ENCODE results near the gene LRRC4C. TPM values are rescaled to one million over a fixed set of nuclear protein-coding genes. Genes with fewer than 3 reads are reported as not detected.

LRRC4C gene
- polyA plus RNA-seq, 1 donor from 2014 or later = 24.3 TPM

DNA sequence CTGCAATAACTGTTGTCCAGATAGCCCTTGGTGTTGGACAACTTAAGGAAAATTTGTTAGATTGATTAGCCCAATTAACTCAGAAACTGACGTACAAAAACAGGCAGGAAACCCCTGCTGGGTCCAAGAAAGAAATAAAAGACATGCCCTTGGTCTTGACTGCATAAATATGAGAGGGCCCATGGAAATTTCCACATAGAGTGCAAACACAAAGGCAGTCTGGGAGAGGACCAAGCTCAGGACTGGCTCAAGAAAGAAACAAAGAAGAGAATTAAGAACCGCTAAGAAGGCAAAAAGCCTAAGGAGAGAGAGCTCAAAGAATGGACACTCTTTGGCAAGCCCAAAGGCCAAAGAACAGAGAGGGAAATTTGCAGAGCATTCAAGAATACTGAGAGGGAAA lies 1243.9 kb downstream of the LRRC4C start:
- no peak overlapping the region for H3K27ac ChIP-seq (ENCODE audit: low read length)
- no peaks in the 10 kb centered on the region for H3K79me2 ChIP-seq (replicated peaks; ENCODE audit: insufficient read depth, low read length)

DNA sequence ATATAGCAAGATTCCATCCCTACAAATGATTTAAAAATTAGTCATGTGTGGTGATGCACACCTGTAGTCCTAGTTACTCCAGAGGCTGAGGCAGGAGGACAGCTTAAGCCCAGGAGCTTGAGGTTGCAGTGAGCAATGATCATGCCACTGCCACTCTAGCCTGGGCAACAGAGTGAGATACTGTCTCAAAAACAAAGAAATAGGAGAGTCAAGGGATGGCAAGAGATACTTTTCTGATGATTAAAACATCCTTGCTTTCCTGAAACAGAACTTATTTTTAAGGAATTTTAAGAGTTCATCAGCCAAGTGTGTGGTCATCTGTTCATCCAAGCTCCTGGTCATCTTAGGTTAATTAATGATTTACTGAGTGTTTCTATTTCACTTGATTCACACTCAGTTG lies 1252.0 kb downstream of the LRRC4C start:
- H3K27me3 ChIP-seq (ENCODE audit: insufficient read depth, low read depth, low read length) = no peaks in the 10 kb centered on the region
- H3K79me2 ChIP-seq (replicated peaks; ENCODE audit: insufficient read depth, low read length) = no peaks in the 10 kb centered on the region
- no peak overlapping the region for H3K27ac ChIP-seq (ENCODE audit: low read length)
- no peak overlapping the region for H3K9ac ChIP-seq (ENCODE audit: low read length)
- H2AFZ ChIP-seq (ENCODE audit: low read depth, low read length) = no peak overlapping the region
- no peaks in the 10 kb centered on the region for H3K36me3 ChIP-seq (ENCODE audit: insufficient read depth, low read length)
- H3K4me2 ChIP-seq (ENCODE audit: low read length) = no peak overlapping the region
- no peaks in the 10 kb centered on the region for H3K9me3 ChIP-seq (ENCODE audit: low read length)
- TF ChIP-seq EP300 (conservative IDR thresholded peaks at IDR 0.05; ENCODE audit: poor library complexity, severe bottlenecking) = no peak
- no peak for TF ChIP-seq TAF1 (IDR thresholded peaks at IDR 0.05; ENCODE audit: low read depth)
- TF ChIP-seq, protein P1, sequence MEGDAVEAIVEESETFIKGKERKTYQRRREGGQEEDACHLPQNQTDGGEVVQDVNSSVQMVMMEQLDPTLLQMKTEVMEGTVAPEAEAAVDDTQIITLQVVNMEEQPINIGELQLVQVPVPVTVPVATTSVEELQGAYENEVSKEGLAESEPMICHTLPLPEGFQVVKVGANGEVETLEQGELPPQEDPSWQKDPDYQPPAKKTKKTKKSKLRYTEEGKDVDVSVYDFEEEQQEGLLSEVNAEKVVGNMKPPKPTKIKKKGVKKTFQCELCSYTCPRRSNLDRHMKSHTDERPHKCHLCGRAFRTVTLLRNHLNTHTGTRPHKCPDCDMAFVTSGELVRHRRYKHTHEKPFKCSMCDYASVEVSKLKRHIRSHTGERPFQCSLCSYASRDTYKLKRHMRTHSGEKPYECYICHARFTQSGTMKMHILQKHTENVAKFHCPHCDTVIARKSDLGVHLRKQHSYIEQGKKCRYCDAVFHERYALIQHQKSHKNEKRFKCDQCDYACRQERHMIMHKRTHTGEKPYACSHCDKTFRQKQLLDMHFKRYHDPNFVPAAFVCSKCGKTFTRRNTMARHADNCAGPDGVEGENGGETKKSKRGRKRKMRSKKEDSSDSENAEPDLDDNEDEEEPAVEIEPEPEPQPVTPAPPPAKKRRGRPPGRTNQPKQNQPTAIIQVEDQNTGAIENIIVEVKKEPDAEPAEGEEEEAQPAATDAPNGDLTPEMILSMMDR (IDR thresholded peaks at IDR 0.05; ENCODE audit: poor library complexity, severe bottlenecking) = no peak
- TF ChIP-seq, protein P2, sequence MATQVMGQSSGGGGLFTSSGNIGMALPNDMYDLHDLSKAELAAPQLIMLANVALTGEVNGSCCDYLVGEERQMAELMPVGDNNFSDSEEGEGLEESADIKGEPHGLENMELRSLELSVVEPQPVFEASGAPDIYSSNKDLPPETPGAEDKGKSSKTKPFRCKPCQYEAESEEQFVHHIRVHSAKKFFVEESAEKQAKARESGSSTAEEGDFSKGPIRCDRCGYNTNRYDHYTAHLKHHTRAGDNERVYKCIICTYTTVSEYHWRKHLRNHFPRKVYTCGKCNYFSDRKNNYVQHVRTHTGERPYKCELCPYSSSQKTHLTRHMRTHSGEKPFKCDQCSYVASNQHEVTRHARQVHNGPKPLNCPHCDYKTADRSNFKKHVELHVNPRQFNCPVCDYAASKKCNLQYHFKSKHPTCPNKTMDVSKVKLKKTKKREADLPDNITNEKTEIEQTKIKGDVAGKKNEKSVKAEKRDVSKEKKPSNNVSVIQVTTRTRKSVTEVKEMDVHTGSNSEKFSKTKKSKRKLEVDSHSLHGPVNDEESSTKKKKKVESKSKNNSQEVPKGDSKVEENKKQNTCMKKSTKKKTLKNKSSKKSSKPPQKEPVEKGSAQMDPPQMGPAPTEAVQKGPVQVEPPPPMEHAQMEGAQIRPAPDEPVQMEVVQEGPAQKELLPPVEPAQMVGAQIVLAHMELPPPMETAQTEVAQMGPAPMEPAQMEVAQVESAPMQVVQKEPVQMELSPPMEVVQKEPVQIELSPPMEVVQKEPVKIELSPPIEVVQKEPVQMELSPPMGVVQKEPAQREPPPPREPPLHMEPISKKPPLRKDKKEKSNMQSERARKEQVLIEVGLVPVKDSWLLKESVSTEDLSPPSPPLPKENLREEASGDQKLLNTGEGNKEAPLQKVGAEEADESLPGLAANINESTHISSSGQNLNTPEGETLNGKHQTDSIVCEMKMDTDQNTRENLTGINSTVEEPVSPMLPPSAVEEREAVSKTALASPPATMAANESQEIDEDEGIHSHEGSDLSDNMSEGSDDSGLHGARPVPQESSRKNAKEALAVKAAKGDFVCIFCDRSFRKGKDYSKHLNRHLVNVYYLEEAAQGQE (IDR thresholded peaks at IDR 0.05; ENCODE audit: borderline replicate concordance) = no peak
- TF ChIP-seq SMC3 (conservative IDR thresholded peaks at IDR 0.05; ENCODE audit: poor library complexity) = no peak
- no peak for TF ChIP-seq MXI1 (conservative IDR thresholded peaks at IDR 0.05; ENCODE audit: poor library complexity, severe bottlenecking)
- TF ChIP-seq RAD21 (conservative IDR thresholded peaks at IDR 0.05) = no peak
- TF ChIP-seq POLR2AphosphoS5 (IDR thresholded peaks at IDR 0.05) = no peak
- no peak for TF ChIP-seq EZH2 (IDR thresholded peaks at IDR 0.05; ENCODE audit: borderline replicate concordance, insufficient read depth, low read length, poor library complexity, severe bottlenecking)
- H3K9me2 ChIP-seq (ENCODE audit: insufficient read depth, low read length) = no peaks in the 10 kb centered on the region
- no peaks in the 10 kb centered on the region for H3F3A ChIP-seq (ENCODE audit: insufficient read depth, low read length, poor library complexity, severe bottlenecking)
- H4K20me1 ChIP-seq (ENCODE audit: insufficient read depth) = no peaks in the 10 kb centered on the region
- H3K4me3 ChIP-seq (ENCODE audit: low read length) = no peak overlapping the region

More for the DNA sequence above, 1243.9 kb downstream of the LRRC4C start:
- no peak overlapping the region for H3K4me2 ChIP-seq (ENCODE audit: low read length)
- H3K36me3 ChIP-seq (ENCODE audit: insufficient read depth, low read length) = no peaks in the 10 kb centered on the region
- no peak overlapping the region for H3K4me3 ChIP-seq (ENCODE audit: low read length)
- no peaks in the 10 kb centered on the region for H3K9me3 ChIP-seq (ENCODE audit: low read length)
- H3K9me2 ChIP-seq (ENCODE audit: insufficient read depth, low read length) = no peaks in the 10 kb centered on the region
- no peaks in the 10 kb centered on the region for H4K20me1 ChIP-seq (ENCODE audit: insufficient read depth)
- no peak overlapping the region for H2AFZ ChIP-seq (ENCODE audit: low read depth, low read length)
- H3K27me3 ChIP-seq (ENCODE audit: insufficient read depth, low read depth, low read length) = no peaks in the 10 kb centered on the region
- TF ChIP-seq EP300 (conservative IDR thresholded peaks at IDR 0.05; ENCODE audit: poor library complexity, severe bottlenecking) = no peak
- H3F3A ChIP-seq (ENCODE audit: insufficient read depth, low read length, poor library complexity, severe bottlenecking) = no peaks in the 10 kb centered on the region
- H3K9ac ChIP-seq (ENCODE audit: low read length) = no peak overlapping the region

DNA sequence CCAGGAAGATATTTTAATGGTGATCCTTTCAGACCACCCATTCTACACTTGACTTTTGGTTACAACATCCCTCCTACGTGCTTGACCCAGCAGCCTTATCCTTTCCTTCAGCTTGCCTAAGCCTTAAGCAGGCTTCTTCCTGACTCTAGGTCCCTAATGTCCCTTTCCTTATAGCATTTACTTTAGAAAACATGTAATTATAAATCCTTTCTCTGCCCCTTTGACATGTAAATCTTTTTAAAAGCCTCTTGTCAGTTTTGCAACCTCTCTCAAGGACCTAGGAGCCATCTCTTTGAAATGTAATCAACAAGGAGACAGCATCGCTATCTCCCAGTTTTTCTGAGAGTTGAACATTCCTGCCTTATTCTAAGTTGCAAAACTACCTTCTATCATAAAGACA lies 1255.2 kb downstream of the LRRC4C start:
- Histone ChIP-seq H3K9me2 (ENCODE audit: insufficient read depth, low read length) (no peaks in the 10 kb centered on the region), H3K4me2 (ENCODE audit: low read length) (no peak overlapping the region), H3K36me3 (ENCODE audit: insufficient read depth, low read length) (no peaks in the 10 kb centered on the region), H4K20me1 (ENCODE audit: insufficient read depth) (no peaks in the 10 kb centered on the region), H3K27ac (ENCODE audit: low read length) (no peak overlapping the region), H3K9me3 (ENCODE audit: low read length) (no peaks in the 10 kb centered on the region), H2AFZ (ENCODE audit: low read depth, low read length) (no peak overlapping the region), H3F3A (ENCODE audit: insufficient read depth, low read length, poor library complexity, severe bottlenecking) (no peaks in the 10 kb centered on the region), H3K27me3 (ENCODE audit: insufficient read depth, low read depth, low read length) (no peaks in the 10 kb centered on the region), H3K9ac (ENCODE audit: low read length) (no peak overlapping the region), H3K79me2 (replicated peaks; ENCODE audit: insufficient read depth, low read length) (no peaks in the 10 kb centered on the region), H3K4me3 (ENCODE audit: low read length) (no peak overlapping the region)
- TF ChIP-seq RAD21 (conservative IDR thresholded peaks at IDR 0.05) (no peak), EZH2 (IDR thresholded peaks at IDR 0.05; ENCODE audit: borderline replicate concordance, insufficient read depth, low read length, poor library complexity, severe bottlenecking) (no peak), SMC3 (conservative IDR thresholded peaks at IDR 0.05; ENCODE audit: poor library complexity) (no peak), TAF1 (IDR thresholded peaks at IDR 0.05; ENCODE audit: low read depth) (no peak)

Measured in neural cell (in vitro differentiated cells).